ENCODE results near the gene SNRNP35.
"Not testable (repeated sequence)": the region's sequence is repeated elsewhere in the genome, so short reads cannot be mapped to it uniquely, and the experiment has no call there.

DNA sequence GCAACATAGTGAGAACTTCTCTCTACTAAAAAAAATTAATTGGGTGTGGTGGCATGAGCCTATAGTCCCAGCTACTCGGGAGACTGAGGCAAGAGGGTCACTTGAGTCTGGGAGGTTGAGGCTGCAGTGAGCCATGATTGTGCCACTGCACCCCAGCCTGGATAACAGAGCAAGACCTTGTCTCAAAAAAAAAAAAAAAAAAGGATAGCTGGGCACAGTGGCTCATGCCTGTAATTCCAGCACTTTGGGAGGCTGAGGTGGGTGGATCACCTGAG is 5.7 kb upstream of the SNRNP35 start:
- not testable (repeated sequence) for TF ChIP-seq PATZ1 (CRISPR knock-in tag; IDR thresholded peaks at IDR 0.05; ENCODE audit: borderline replicate concordance); ISL1 (CRISPR knock-in tag; IDR thresholded peaks at IDR 0.05); ZNF8 (CRISPR knock-in tag; IDR thresholded peaks at IDR 0.05); RARB (CRISPR knock-in tag; IDR thresholded peaks at IDR 0.05); GLIS3 (CRISPR knock-in tag; IDR thresholded peaks at IDR 0.05); BACH2 (CRISPR knock-in tag; IDR thresholded peaks at IDR 0.05; ENCODE audit: borderline replicate concordance); ARNTL (CRISPR knock-in tag; IDR thresholded peaks at IDR 0.05; ENCODE audit: borderline replicate concordance, low read depth); ZFP3 (CRISPR knock-in tag; IDR thresholded peaks at IDR 0.05); ZNF70 (CRISPR knock-in tag; IDR thresholded peaks at IDR 0.05); ZFP30 (CRISPR knock-in tag; IDR thresholded peaks at IDR 0.05)
- TF ChIP-seq, protein P1, sequence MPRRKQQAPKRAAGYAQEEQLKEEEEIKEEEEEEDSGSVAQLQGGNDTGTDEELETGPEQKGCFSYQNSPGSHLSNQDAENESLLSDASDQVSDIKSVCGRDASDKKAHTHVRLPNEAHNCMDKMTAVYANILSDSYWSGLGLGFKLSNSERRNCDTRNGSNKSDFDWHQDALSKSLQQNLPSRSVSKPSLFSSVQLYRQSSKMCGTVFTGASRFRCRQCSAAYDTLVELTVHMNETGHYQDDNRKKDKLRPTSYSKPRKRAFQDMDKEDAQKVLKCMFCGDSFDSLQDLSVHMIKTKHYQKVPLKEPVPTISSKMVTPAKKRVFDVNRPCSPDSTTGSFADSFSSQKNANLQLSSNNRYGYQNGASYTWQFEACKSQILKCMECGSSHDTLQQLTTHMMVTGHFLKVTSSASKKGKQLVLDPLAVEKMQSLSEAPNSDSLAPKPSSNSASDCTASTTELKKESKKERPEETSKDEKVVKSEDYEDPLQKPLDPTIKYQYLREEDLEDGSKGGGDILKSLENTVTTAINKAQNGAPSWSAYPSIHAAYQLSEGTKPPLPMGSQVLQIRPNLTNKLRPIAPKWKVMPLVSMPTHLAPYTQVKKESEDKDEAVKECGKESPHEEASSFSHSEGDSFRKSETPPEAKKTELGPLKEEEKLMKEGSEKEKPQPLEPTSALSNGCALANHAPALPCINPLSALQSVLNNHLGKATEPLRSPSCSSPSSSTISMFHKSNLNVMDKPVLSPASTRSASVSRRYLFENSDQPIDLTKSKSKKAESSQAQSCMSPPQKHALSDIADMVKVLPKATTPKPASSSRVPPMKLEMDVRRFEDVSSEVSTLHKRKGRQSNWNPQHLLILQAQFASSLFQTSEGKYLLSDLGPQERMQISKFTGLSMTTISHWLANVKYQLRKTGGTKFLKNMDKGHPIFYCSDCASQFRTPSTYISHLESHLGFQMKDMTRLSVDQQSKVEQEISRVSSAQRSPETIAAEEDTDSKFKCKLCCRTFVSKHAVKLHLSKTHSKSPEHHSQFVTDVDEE (CRISPR knock-in tag; IDR thresholded peaks at IDR 0.05) = not testable (repeated sequence)
